Sigmoid colon (tissue), 3 donors: ENCODE measurements around the gene MRPS18A.

Experiments used
- POLR2A ChIP-seq, 2 donors: fragments of 450-650 bp; IDR thresholded peaks; one replicate each; pipeline ENCODE4 v1.6.1; 2016; ENCODE audit warnings: antibody characterized with exemption in 2 of 2, mild to moderate bottlenecking in 2 of 2, moderate library complexity in 2 of 2
- TF ChIP-seq, protein P1 (sequence below), 4 experiments: fragments of 450-650 bp in 3 of 4; fragments of 200-600 bp in 1 of 4; IDR thresholded peaks; one replicate each; pipeline ENCODE4 v1.5.1; 2016 to 2019; ENCODE audit warnings: antibody characterized with exemption in 4 of 4, mild to moderate bottlenecking in 3 of 4, moderate library complexity in 2 of 4

DNA sequence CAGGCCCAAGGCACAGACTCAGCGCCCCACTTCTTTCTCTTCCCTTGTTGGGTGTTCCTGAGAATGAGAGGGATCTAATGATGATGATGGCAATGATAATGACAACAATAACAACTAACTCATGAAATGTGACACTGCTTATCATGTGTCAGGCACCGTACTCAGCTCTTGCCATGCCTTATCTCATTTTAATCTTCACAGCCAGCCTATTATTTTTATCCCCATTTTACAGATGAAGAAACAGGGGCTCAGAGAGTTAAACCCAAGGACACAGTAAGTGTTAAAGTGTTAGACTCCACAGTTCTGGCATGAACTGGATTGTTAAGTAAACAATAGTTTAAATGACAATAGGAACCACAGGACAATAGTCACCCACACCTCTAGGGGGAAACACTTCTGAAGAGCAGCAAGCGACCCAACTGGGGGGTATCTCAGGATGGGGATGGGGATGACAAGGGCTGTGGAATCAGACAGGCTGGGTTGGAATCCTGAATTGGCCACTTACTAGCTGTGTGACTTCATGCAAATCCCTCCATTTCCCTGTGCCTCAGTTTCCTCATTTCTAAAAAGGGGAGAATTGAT lies 30.3 kb downstream of the MRPS18A start:
- TF ChIP-seq, protein P1, sequence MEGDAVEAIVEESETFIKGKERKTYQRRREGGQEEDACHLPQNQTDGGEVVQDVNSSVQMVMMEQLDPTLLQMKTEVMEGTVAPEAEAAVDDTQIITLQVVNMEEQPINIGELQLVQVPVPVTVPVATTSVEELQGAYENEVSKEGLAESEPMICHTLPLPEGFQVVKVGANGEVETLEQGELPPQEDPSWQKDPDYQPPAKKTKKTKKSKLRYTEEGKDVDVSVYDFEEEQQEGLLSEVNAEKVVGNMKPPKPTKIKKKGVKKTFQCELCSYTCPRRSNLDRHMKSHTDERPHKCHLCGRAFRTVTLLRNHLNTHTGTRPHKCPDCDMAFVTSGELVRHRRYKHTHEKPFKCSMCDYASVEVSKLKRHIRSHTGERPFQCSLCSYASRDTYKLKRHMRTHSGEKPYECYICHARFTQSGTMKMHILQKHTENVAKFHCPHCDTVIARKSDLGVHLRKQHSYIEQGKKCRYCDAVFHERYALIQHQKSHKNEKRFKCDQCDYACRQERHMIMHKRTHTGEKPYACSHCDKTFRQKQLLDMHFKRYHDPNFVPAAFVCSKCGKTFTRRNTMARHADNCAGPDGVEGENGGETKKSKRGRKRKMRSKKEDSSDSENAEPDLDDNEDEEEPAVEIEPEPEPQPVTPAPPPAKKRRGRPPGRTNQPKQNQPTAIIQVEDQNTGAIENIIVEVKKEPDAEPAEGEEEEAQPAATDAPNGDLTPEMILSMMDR (IDR thresholded peaks at IDR 0.05): no peak
- TF ChIP-seq POLR2A (IDR thresholded peaks at IDR 0.05): no peak
